Glomerular endothelial cell (primary cell): Measurements from ENCODE around the gene CRLF3. TPM values are rescaled to one million over a fixed set of nuclear protein-coding genes. Genes with fewer than 3 reads are reported as not detected.
"Not testable (repeated sequence)": the region's sequence is repeated elsewhere in the genome, so short reads cannot be mapped to it uniquely, and the experiment has no call there.

Experiments used
- DNase-seq: peaks from one replicate; pipeline ENCODE4 v3.0.0-alpha.2; 2011; ENCODE audit warnings: low read depth, low spot score; ENCODE audit errors: extremely low read depth
- total RNA-seq: library from RNA; depleted of rRNA; stranded (reverse); fragments of >200 nt; gene quantifications from 2 replicates; pipeline ENCODE4 v1.2.3, GENCODE V29; 2015

Gene CRLF3
- total RNA-seq, 1 donor from 2014 or later, result 13.4 TPM

- DNase-seq, result not testable (repeated sequence)
Observed at GRCh38 chr17:30747621-30748020, 76.9 kb downstream of the CRLF3 start.

GRCh38 chr17:30742669-30743068 is 81.8 kb downstream of the CRLF3 start:
- DNase-seq, result not testable (repeated sequence)

- not testable (repeated sequence) for DNase-seq
Observed at GRCh38 chr17:30736371-30736770, 88.1 kb downstream of the CRLF3 start.

- DNase-seq, result not testable (repeated sequence)
Observed at GRCh38 chr17:30735644-30736043, 88.8 kb downstream of the CRLF3 start.

- DNase-seq, result not testable (repeated sequence)
Observed at GRCh38 chr17:30735206-30735605, 89.3 kb downstream of the CRLF3 start.

GRCh38 chr17:30734153-30734552 is 90.3 kb downstream of the CRLF3 start:
- DNase-seq, result not testable (repeated sequence)

Other genes with a start within 250 kb of the CRLF3 start
- 3.1 and 3.7 TPM in 2 replicates for gene ATAD5, start 7.3 kb upstream of the CRLF3 start, total RNA-seq
- gene TEFM, start 81.5 kb upstream of the CRLF3 start, total RNA-seq, result 8.5 and 15.3 TPM in 2 replicates
- gene ADAP2, start 97.3 kb upstream of the CRLF3 start, total RNA-seq, result 0.29 and 0.68 TPM in 2 replicates
- 18.1 and 24.2 TPM in 2 replicates for gene RNF135, start 146.3 kb upstream of the CRLF3 start, total RNA-seq